Neural cell (in vitro differentiated cells): ENCODE results near the gene ZBTB7C. TPM values are rescaled to one million over a fixed set of nuclear protein-coding genes. Genes with fewer than 3 reads are reported as not detected.

Source experiments
- H2AFZ ChIP-seq: fragments of 200-600, 300-800 bp; sonication (generic), shearing (Covaris generic); 2 replicates; pipeline ENCODE4 v1.6.0; 2014; ENCODE audit warnings: low read depth, mild to moderate bottlenecking, antibody characterized with exemption, low read length, moderate library complexity
- H3F3A ChIP-seq: fragments of 200-600 bp; shearing (Covaris generic); 2 replicates; pipeline ENCODE4 v1.6.1; 2016; ENCODE audit warnings: mild to moderate bottlenecking, moderate library complexity, mixed read lengths, antibody characterized with exemption, low read length; ENCODE audit not compliant: insufficient read depth, poor library complexity, severe bottlenecking
- H3K27ac ChIP-seq: fragments of 200-600, 300-800 bp; sonication (generic), shearing (Covaris generic); 2 replicates; pipeline ENCODE4 v1.5.1; 2014; ENCODE audit warnings: mild to moderate bottlenecking, low read length, moderate library complexity
- H3K27me3 ChIP-seq: fragments of 300-800, 200-600 bp; sonication (generic), shearing (Covaris generic); 2 replicates; pipeline ENCODE4 v1.6.0; 2014; ENCODE audit warnings: mild to moderate bottlenecking, low read depth, low read length, moderate library complexity; ENCODE audit not compliant: insufficient read depth
- H3K36me3 ChIP-seq: fragments of 300-800, 200-600 bp; sonication (generic), shearing (Covaris generic); 2 replicates; pipeline ENCODE4 v1.5.1; 2014; ENCODE audit warnings: mild to moderate bottlenecking, antibody characterized with exemption, low read length, moderate library complexity; ENCODE audit not compliant: insufficient read depth
- H3K4me2 ChIP-seq: fragments of 300-800, 200-600 bp; sonication (generic), shearing (Covaris generic); 2 replicates; pipeline ENCODE4 v1.6.0; 2014; ENCODE audit warnings: mild to moderate bottlenecking, low read length
- H3K4me3 ChIP-seq: fragments of 300-800, 200-600 bp; sonication (generic), shearing (Covaris generic); 2 replicates; pipeline ENCODE4 v1.5.1; 2014; ENCODE audit warnings: mild to moderate bottlenecking, low read length, moderate library complexity
- H3K79me2 ChIP-seq: fragments of 200-600 bp; shearing (Covaris generic); replicated peaks from 2 replicates; pipeline ENCODE4 v1.6.0; 2014; ENCODE audit warnings: mild to moderate bottlenecking, low read length, moderate library complexity; ENCODE audit not compliant: insufficient read depth
- H3K9ac ChIP-seq: fragments of 300-800, 200-600 bp; sonication (generic), shearing (Covaris generic); 2 replicates; pipeline ENCODE4 v1.6.1; 2016; ENCODE audit warnings: mild to moderate bottlenecking, low read length, mixed read lengths
- H3K9me2 ChIP-seq: fragments of 200-600 bp; shearing (Covaris generic); 2 replicates; pipeline ENCODE4 v1.6.1; 2016; ENCODE audit warnings: mild to moderate bottlenecking, low read length, mixed read lengths; ENCODE audit not compliant: insufficient read depth
- H3K9me3 ChIP-seq: fragments of 200-600, 300-800 bp; sonication (generic), shearing (Covaris generic); 2 replicates; pipeline ENCODE4 v1.6.1; 2016; ENCODE audit warnings: mild to moderate bottlenecking, mixed run types, low read length, moderate library complexity, mixed read lengths
- H4K20me1 ChIP-seq: fragments of 200-600 bp; shearing (Covaris generic); 2 replicates; pipeline ENCODE4 v1.6.1; 2016; ENCODE audit warnings: mild to moderate bottlenecking, mixed run types; ENCODE audit not compliant: insufficient read depth
- CTCF ChIP-seq: fragments of 450-650 bp; IDR thresholded peaks from 2 replicates; pipeline ENCODE4 v1.5.1; 2014; ENCODE audit warnings: antibody characterized with exemption, mild to moderate bottlenecking, moderate library complexity; ENCODE audit not compliant: poor library complexity, severe bottlenecking
- EP300 ChIP-seq: fragments of 450-650 bp; conservative IDR thresholded peaks from 2 replicates; pipeline ENCODE4 v1.6.1; 2014; ENCODE audit warnings: antibody characterized with exemption, mild to moderate bottlenecking, moderate library complexity; ENCODE audit not compliant: poor library complexity, severe bottlenecking
- EZH2 ChIP-seq: fragments of 200-600, 300-800 bp; shearing (Covaris generic), sonication (generic); IDR thresholded peaks from 2 replicates; pipeline ENCODE4 v1.6.1; 2014; ENCODE audit warnings: antibody characterized with exemption, low read length, borderline replicate concordance, mild to moderate bottlenecking; ENCODE audit not compliant: insufficient read depth, poor library complexity, severe bottlenecking
- MXI1 ChIP-seq: fragments of 450-650 bp; conservative IDR thresholded peaks from 2 replicates; pipeline ENCODE4 v1.6.1; 2014; ENCODE audit warnings: antibody characterized with exemption, mild to moderate bottlenecking; ENCODE audit not compliant: poor library complexity, severe bottlenecking
- POLR2AphosphoS5 ChIP-seq: IDR thresholded peaks from 2 replicates; pipeline ENCODE4 v1.6.1; 2012
- RAD21 ChIP-seq: fragments of 450-650 bp; conservative IDR thresholded peaks from 2 replicates; pipeline ENCODE4 v1.6.1; 2014; ENCODE audit warnings: antibody characterized with exemption, mild to moderate bottlenecking, moderate library complexity
- REST ChIP-seq: IDR thresholded peaks from 2 replicates; pipeline ENCODE4 v1.6.1; 2012; ENCODE audit warnings: borderline replicate concordance
- SMC3 ChIP-seq: fragments of 450-650 bp; conservative IDR thresholded peaks from 2 replicates; pipeline ENCODE4 v1.6.1; 2014; ENCODE audit warnings: antibody characterized with exemption, mild to moderate bottlenecking, moderate library complexity; ENCODE audit not compliant: poor library complexity
- TAF1 ChIP-seq: IDR thresholded peaks from 2 replicates; pipeline ENCODE4 v1.6.1; 2012; ENCODE audit warnings: low read depth
- polyA plus RNA-seq: library from polyadenylated mRNA; depleted of rRNA; stranded (reverse); fragments of >200 nt; gene quantifications from 2 replicates; pipeline ENCODE4 v1.2.3, GENCODE V29; 2014

Gene ZBTB7C
- polyA plus RNA-seq, 1 donor from 2014 or later: 2.4 TPM

- Histone ChIP-seq H3F3A (no peaks in the 10 kb centered on the region), H4K20me1 (no peaks in the 10 kb centered on the region), H3K27ac (no peak overlapping the region), H3K36me3 (no peaks in the 10 kb centered on the region), H3K79me2 (no peaks in the 10 kb centered on the region), H3K4me3 (no peak overlapping the region), H3K9me3 (no peaks in the 10 kb centered on the region), H3K9me2 (no peaks in the 10 kb centered on the region), H2AFZ (no peak overlapping the region), H3K9ac (no peak overlapping the region), H3K27me3 (no peaks in the 10 kb centered on the region), H3K4me2 (no peak overlapping the region)
- TF ChIP-seq CTCF: no peak
- TF ChIP-seq REST: no peak
These were observed 46.6 kb upstream of the ZBTB7C start for GRCh38 chr18:48455555-48456478.

GRCh38 chr18:48454261-48454757, 45.1 kb upstream of the ZBTB7C start:
- H3K4me2 ChIP-seq: no peak overlapping the region
- no peak overlapping the region for H2AFZ ChIP-seq
- H3K36me3 ChIP-seq: no peaks in the 10 kb centered on the region
- no peaks in the 10 kb centered on the region for H3K27me3 ChIP-seq
- TF ChIP-seq EP300: no peak
- no peak for TF ChIP-seq EZH2
- TF ChIP-seq MXI1: no peak
- TF ChIP-seq POLR2AphosphoS5: no peak
- no peak for TF ChIP-seq RAD21
- TF ChIP-seq TAF1: no peak
- TF ChIP-seq SMC3: no peak
- TF ChIP-seq REST: no peak
- TF ChIP-seq CTCF: no peak
- no peaks in the 10 kb centered on the region for H3K9me3 ChIP-seq
- H3K9ac ChIP-seq: no peak overlapping the region
- no peaks in the 10 kb centered on the region for H4K20me1 ChIP-seq
- no peaks in the 10 kb centered on the region for H3K79me2 ChIP-seq
- no peak overlapping the region for H3K27ac ChIP-seq
- no peaks in the 10 kb centered on the region for H3F3A ChIP-seq
- H3K4me3 ChIP-seq: no peak overlapping the region
- no peaks in the 10 kb centered on the region for H3K9me2 ChIP-seq
